Activated gamma-delta T cell (primary cell): ENCODE data around the gene MAPT.
"Not testable (repeated sequence)": the region's sequence is repeated elsewhere in the genome, so short reads cannot be mapped to it uniquely, and the experiment has no call there.

Experiments
- DNase-seq: peaks from one replicate; lab custom pipeline; 2025; lab: John Stamatoyannopoulos, UW

The MAPT gene

DNA sequence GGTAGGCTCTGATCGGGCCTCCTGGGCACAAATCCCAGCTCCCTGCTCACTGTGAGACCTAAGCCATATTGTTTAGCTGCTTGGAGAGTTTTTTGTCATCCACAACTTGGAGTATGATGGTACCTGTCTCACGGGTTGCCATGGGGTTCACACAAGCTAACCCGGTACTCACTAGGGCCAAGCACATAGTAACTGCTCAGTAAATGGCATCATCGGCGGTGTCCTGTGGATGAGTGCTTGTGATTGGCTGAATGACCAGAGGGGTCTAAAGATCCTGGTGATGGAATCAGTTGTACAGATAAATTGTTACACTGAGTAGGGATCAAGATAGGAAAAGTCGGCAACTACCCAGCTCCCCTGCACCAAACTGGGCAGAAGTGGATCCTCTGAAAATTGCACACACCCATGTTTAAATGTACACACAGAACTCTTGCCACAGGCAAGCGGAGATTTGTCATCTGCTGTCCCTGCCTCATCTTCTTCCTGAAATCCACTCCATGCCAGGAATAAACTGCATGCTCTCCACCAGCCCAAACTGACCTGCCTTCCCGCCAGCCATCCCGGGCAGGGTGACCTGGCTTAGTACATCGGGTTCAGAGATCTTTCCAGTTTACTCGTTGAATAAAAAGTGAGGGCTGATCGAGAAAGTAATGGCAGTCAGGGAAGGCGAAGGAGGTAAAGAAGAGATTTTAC is 6.5 kb downstream of the MAPT start:
- DNase-seq, result no peak

DNA sequence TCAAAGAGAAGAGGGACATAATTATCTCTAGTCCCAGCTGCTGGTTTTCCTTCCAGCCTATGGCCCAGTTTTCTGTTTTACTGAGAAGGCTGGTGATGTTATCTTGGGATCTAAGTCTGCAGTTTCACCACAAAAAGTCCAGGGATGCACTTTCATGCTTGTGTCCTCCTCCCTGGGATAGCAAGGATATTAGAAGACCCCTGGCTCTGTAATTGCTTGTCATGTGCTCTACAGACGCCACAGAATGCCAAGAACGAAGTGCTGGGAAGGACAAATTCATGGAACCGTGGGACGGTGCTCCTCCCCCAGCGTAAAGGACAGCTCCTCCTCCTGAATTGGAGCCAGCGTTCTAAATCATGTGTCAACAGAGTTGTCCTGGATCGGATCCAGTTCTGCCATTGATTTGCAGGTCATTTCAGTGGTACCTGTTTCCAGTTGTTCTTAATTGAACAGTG is 8.6 kb downstream of the MAPT start:
- DNase-seq, result no peak

- DNase-seq, result no peak
Measured at GRCh38 chr17:45904866-45905265, 10.5 kb downstream of the MAPT start.

DNA sequence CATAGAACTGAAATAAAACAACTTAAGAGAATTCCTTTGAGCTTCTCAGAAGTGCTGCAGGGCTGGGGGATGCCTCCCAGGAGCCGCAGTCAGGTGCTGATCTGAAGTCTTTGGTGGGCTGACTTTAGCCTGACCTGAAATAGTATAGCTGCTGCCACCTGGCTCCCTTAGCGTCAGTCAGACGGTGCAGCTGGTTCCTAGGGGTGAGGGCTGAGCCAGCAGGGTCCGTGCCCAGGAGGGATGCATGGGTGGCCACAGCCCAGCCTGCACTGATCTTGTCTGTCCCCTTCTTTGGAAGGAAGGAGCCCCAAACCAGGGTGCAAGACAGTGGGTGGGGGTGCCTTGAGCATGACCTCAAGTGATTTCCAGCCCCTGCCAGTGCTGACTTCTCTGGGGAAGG is 11.5 kb downstream of the MAPT start:
- no peak for DNase-seq

DNA sequence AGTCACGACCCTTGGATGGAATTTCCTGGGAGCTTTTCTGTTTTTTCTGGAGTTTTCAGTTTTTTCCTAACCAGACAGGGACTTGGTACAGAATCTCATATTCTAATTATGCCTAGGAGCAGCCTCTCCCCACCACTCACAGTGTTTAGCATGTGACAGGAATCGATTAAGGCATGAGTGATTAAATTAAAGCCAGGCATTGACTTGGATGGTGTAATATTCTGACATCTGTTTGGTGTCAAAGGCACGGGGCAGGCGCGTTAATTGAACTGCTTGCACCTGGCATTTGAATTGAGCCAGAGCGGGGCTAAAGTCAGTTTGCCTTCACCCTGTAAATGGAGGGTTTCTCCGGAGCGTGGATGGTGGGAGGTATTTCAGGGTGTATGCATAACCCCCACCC is 11.9 kb downstream of the MAPT start:
- no peak for DNase-seq

DNA sequence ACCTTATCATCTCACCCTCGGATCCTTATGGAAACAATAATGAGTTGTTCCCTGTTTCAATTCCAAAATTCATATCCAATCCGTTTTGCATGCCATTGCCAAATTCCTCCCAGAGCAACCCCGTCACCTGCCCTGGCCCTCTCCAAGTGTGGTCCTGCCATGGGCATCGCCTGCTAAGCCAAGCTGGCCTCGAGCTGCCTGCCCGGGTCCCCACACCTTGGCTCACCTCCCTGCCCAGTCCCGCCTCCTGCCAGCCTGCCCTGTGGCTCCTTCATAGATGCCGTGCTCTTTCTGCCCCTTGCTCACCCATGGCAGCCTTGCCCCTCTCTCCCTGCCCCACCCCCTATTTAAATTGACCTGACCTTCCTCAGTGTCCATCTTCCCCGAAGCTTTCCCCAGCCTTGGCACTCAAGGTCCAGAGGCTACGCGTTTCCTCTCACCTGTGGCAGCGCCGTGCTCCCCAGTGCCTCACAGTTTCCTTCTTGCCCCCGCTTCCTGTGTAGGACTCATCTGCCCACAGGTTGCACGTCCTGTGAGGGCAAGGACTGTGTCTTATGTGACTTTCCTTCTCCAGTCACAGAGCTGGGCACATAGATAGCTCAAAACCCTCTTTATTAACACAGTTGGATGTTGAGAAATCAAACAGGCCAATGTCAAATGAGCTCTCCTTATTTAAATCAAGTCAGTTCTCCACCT is 12.7 kb downstream of the MAPT start:
- no peak for DNase-seq

DNA sequence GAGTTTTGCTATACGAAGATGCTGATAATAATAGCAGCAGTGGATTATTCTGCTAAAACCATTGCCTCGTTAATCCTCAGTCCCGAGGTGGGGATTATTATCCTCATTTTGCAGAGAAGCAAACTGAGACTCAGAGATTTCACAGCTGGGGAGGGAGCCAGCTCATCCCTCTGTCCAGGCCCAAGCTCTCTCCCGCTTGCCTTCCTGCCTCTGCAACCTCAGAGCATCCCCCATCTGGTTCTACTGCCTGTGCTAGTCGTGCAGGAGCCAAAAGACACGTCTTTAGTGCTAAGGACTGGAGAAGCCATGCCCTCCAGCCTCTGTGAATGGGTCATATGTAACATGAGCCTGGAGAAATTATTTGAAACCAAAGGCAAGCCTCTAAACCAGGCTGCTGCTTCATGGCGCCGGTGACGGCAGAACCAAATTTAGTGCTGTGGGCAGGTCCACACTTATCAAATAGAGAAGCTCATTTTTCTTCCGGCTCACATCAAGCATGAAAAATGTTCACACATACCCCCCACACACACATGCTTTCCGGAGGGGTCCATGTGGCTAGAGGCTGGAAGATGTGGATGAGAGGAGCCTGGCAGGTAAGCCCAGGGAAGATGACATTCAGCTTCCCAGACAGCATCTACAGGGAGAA is 13.5 kb downstream of the MAPT start:
- DNase-seq, result no peak

GRCh38 chr17:45908460-45908859 is 14.1 kb downstream of the MAPT start:
- no peak for DNase-seq

- no peak for DNase-seq
Measured at GRCh38 chr17:45908935-45909334, 14.6 kb downstream of the MAPT start.

GRCh38 chr17:45910667-45911066 is 16.3 kb downstream of the MAPT start:
- DNase-seq, result no peak

GRCh38 chr17:45912319-45912718 is 18.0 kb downstream of the MAPT start:
- DNase-seq, result no peak

- not testable (repeated sequence) for DNase-seq
Measured at GRCh38 chr17:45913030-45913429, 18.7 kb downstream of the MAPT start.

DNA sequence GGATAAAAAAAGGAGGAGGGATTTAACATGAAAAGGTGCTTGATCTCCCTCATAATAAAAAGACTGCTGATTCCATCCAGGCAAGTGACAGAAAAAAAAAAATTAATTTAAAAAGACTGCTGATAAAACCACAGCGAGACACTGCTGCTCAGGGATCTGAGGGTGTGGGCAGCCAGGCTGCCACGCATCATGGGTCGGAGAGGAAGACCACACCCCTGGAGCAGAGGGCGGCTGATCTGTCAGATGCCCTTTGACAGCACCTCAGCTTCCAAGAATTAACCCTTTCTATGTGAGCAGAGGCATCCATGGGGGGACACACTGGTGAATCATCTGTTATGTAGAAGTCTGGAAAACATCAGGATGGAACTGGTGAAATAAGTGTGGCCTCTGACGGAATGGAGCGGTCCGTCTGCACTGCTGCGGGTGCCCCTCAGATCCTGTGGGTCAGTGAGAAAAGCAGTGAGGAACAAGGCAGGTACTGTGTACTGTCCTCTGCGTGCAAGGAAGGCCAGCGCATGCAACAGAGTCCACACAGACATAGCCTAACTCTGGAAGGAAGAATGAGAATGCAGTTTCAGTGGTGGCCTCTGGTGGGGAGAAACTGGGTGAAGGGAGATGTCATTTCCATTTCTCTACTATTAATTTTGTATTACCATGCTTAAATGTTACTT is 19.8 kb downstream of the MAPT start:
- no peak for DNase-seq

DNA sequence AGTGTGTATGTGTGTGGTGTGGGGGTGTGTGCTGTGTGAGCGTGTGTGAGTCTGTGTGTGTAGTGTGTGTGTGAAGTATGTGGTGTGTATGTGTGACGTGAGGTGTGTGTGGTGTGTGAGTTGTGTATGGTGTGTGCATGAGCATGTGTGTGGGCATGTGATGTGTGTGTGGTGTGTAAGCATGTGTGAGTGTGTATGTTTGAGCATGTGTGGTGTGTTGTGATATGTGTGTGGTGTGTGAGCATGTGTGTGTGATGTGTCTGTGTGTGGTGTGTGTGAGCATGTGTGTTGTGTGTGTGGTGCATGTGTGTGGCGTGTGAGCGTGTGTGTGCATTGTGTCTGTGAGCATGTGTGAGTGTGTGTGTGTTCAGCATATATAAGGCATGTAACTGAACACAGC is 20.9 kb downstream of the MAPT start:
- DNase-seq, result no peak

- no peak for DNase-seq
Measured at GRCh38 chr17:45917081-45917480, 22.7 kb downstream of the MAPT start.

GRCh38 chr17:45918241-45918745 is 23.9 kb downstream of the MAPT start:
- DNase-seq, result no peak

- DNase-seq, result no peak
Measured at GRCh38 chr17:45919136-45919535, 24.8 kb downstream of the MAPT start.

DNA sequence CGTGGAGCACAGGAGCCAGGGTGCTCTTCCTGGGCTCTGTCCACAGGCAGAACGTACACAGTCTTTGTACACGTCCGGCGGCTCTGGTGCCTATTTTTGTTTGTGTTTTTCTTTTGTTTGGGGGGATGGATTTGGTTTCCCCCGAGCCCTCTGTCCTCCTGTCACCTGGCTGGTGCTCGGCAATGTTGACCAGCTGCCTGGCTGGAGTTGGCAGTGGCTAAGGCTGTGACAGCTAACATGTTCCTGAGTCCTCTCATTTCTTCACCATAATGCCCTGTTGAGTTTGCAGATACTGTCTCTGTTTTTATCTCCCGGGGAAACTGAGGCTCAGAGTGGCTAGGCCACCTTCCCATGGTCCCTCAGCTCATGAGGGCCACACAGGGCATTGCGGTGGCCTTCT is 25.7 kb downstream of the MAPT start:
- no peak for DNase-seq

DNA sequence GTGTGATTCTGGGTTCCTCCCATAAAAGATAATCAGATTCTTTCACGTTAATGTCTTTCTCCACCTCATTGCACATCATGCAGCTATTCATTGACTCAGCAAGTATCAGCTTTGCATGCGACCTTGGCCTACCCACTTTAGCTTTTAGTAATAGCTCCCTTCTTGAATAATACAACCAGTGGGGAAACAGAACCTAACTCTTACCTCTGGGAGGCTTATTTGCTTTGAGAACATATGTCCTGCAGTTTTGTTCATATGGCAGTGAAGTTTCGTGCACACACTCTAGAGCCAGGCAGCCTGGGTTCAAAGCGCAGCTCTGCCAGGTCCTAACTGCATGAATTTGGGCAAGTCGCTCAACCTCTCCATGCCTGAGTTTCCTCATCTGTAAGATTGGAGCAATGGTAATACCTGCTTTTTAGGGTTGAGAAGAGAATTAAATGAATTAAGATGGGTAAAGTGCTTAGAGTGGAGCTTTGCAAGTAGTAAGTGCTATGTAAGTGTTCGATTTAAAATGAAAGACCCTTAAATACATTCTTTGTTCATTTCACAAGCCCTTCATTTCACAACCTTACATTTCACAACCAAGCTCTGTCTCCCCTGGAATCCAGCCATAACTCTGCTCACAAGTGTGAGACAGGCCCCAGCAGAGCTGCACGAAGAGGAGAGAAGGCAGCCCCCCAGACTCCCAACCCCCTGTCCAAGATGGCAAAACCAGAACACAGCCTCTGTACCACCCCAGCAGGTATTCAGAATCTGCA is 29.3 kb downstream of the MAPT start:
- no peak for DNase-seq

DNA sequence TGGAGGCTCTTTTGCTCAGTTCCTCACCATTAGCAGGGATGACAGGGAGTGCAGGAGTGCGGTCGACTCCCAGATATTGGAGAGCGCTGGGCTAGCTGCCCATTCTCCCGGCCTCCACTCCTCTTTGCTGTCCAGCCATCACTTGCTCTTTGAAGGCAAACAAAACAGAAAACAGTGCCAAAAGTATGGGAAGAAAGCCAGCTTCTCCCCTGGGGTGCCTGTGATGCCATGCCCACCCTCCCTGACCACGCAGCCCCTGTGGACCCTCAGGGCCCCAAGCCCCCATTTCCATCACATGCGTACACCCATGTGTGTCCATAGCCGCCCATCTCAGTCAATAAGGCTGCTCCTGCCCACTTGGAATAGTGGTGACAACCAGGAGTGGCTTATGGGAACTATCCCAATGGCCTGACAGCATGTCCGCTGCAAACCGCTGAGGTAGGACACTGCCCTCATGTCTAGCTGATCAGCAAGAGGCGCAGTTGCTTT is 30.0 kb downstream of the MAPT start:
- no peak for DNase-seq

DNA sequence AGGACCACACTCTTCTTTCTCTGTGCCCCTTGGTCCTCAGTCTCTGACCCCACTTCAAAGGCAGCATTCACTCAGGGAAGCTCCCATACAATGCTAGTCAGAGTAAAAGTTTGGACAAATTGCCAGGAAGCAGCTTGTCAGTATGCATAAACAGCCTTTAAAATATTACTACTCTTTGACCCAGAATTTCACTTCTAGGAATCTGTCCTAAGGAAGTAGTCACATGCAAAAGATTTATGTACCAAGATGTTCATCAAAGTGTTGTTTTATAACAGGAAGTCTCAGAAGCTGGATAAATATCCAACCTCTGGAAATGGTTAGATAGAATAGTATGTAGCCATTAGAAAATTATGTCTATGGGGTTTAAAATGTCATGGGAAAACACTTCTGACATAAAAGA is 31.0 kb downstream of the MAPT start:
- DNase-seq, result no peak

GRCh38 chr17:45927247-45927646 is 32.9 kb downstream of the MAPT start:
- no peak for DNase-seq
